ENCODE results near the gene EPN1. TPM values are rescaled to one million over a fixed set of nuclear protein-coding genes. Genes with fewer than 3 reads are reported as not detected.

The EPN1 gene
- total RNA-seq, 1 donor from 2014 or later, result 213 TPM

GRCh38 chr19:55644842-55645511 is 30.0 kb upstream of the EPN1 start:
- DNase-seq (ENCODE audit: missing footprints), result no peak
- intact Hi-C loops (cut with DNase I), result no loop called here

GRCh38 chr19:55645512-55645881 is 29.5 kb upstream of the EPN1 start:
- intact Hi-C loops (cut with DNase I), result no loop called here
- no peak for ATAC-seq
- DNase-seq (ENCODE audit: missing footprints), result no peak

More at GRCh38 chr19:55644842-55645511, 30.0 kb upstream of the EPN1 start:
- ATAC-seq, result no peak

GRCh38 chr19:55646889-55647731 is 27.9 kb upstream of the EPN1 start:
- intact Hi-C loops (cut with DNase I), result no loop called here
- DNase-seq (ENCODE audit: missing footprints) (no peak), ATAC-seq (no peak)

GRCh38 chr19:55647732-55648584 is 27.1 kb upstream of the EPN1 start, which contains the start of gene CCDC106:
Gene CCDC106, plus strand, starts transcription at chr19:55648212. Its CDS starts 835 bp downstream, at chr19:55649047.
- ATAC-seq (peak; percentile 60), DNase-seq (ENCODE audit: missing footprints) (no peak)

DNA sequence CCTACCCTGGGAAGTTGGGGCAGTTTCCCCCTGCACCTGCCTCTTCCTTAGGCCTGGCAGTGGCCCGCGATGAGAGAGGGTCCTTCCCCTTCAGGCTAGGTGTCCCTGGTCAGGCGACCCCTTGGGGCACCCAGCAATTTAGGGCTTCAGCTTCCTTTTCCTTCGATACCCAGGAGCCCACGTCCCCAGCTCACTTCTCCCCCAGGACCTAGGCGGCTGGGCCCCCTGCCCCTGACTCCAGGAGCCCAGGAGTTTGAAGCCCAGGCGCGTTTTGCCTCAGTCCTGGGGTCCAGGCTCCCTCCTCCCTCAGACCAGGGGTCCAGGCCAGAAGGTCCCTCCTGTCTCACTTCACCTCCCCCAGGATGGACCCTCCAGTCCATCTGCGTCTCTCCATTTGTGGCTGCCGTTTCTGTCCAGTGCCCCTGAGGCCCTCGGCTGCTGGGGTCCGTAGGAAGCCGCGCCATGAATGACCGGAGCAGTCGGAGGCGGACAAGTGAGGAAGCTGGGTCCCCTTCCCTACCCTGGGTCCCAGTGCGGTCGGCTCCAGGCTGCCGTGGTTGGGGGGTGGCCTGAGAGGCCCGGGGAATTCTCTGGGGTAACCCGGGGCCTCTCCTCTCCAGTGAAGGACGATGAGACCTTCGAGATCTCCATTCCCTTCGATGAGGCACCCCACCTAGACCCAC is 26.3 kb upstream of the EPN1 start:
- no peak for DNase-seq (ENCODE audit: missing footprints)
- intact Hi-C loops (cut with DNase I), result no loop called here
- ATAC-seq, result no peak

More at GRCh38 chr19:55647732-55648584, 27.1 kb upstream of the EPN1 start, which contains the start of gene CCDC106:
- intact Hi-C loops (cut with DNase I), result no loop called here

- intact Hi-C loops (cut with DNase I), result loop anchor here (5.0 kb wide), 1 partner anchor 52 kb away; the partner anchor contains the start of gene FIZ1
- DNase-seq (ENCODE audit: missing footprints), result no peak
- no peak for ATAC-seq
Observed at GRCh38 chr19:55649268-55650125, 25.5 kb upstream of the EPN1 start.

GRCh38 chr19:55650126-55650557 is 24.9 kb upstream of the EPN1 start:
- DNase-seq (ENCODE audit: missing footprints) (no peak), ATAC-seq (no peak)
- intact Hi-C loops (cut with DNase I), result loop anchor here (5.0 kb wide), 1 partner anchor 53 kb away; the partner anchor contains the start of gene FIZ1

DNA sequence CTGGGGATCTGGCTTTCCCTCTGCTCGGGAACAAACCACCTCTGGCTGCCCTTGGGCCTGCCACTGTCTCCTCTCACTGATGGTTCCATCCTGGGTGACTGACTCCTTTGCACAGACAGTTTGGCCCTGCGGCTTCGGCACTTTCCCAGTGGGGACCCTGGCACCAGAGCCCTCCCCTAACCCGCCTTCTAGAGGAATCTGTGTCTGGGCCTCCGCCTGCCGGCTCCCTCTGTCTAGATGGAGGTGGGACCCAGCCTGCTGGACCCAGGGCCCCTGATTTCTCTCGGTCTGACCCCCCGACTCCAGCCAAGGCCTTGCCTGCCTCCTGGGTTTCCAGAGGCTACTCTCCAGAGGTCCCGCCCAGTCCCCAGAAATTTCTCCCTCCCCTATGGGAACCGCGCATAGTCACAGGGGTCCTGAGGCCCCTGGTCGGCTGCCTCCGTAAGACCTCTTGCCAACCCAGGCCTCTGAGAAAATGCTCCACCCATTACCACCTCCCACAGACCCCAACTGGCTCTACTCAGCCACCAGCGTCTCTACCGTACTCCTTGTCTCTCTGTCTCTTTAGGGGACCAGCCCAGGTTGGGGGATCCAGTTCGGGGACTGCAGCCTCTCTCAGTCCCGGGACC is 24.3 kb upstream of the EPN1 start:
- no peak for ATAC-seq
- no peak for DNase-seq (ENCODE audit: missing footprints)
- intact Hi-C loops (cut with DNase I), result loop anchor here (5.0 kb wide), 1 partner anchor 53 kb away; the partner anchor contains the start of gene FIZ1

DNA sequence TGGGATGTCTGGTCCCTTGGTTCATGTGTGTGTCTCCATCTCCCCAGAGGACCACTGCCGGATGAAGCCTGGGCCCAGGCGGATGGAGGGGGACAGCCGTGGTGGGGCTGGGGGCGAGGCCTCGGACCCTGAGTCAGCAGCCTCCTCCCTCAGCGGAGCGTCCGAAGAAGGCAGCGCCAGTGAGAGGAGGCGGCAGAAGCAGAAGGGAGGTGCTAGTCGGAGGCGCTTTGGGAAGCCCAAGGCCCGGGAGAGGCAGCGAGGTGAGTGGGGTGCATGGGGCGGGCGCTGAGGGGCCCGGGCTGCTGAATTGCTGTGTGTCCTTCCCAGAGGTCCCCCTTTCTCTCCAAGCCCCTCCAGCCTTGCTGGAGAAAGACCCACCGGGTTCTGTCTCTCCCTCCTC is 23.8 kb upstream of the EPN1 start:
- no peak for DNase-seq (ENCODE audit: missing footprints)
- intact Hi-C loops (cut with DNase I), result loop anchor here (5.0 kb wide), 1 partner anchor 54 kb away; the partner anchor contains the start of gene FIZ1
- ATAC-seq, result no peak

DNA sequence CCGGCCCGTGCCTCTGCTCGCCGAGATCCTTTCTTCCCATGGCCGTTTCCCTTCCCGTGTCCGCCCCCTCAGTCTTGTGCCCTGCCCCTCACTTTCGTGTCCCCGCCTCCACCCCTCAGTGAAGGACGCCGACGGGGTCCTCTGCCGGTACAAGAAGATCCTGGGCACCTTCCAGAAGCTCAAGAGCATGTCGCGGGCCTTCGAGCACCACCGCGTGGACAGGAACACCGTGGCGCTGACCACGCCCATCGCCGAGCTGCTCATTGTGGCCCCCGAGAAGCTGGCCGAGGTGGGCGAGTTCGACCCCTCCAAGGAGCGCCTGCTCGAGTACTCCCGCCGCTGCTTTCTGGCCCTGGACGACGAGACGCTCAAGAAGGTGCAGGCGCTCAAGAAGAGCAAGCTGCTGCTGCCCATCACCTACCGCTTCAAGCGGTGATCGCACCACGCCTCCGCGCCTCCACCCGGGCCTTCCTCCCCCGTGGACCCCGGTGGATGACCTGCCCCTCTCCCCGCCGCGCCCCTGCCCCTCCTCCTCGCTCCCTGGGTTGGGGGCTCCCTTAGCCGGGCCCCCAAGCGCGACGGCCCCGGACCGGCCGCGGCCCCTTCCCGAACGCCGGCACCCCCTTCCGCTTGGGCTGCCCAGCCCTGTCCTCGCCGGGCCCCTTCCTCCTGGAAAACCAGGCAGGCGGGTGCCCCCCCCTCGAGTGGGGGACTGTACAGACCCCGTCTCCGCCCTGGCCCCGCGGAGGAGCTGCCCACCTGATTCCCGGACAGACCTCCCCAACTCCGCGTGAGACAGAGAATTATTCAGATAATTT is 22.5 kb upstream of the EPN1 start:
- ATAC-seq (no peak), DNase-seq (ENCODE audit: missing footprints) (no peak)
- intact Hi-C loops (cut with DNase I), result loop anchor here (5.0 kb wide), 1 partner anchor 55 kb away; the partner anchor contains the start of gene FIZ1

DNA sequence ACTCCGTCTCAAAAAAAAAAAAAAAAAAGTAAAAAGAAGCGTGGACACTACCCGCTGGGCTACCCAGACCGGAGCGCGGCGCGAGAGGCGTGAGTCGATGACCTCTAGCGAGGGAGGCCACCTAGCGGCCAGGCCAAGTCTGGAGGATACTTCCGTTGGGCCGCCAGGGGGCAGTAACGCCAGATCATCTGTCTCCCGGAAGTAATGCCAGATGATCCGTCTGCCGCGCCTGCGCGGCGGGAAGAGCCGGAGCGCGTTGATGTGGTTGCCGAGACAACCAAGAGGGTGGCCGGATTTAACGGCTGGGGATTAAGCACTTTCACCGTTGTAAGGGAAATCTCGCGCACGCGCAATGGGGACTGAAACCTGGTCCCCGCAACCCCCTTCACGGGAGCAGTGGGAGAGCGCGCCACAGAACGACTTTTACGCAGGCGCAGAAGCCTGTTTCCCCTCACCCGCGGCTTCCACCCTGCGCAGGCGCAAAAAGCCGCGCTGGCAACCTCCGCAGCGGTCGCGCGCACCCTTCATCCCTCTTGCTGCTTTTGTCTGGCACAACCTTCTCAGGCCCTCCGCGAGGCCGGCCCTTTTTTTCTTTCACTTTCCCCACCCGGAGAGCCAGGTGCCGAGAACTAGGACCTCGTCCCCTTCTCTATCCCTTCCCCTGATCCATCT is 21.2 kb upstream of the EPN1 start:
- DNase-seq (ENCODE audit: missing footprints) (peak; percentile 99), ATAC-seq (peak; percentile 73)
- intact Hi-C loops (cut with DNase I), result loop anchor here (1.0 to 5.0 kb wide), 2 partner anchors 22 to 56 kb away; partner anchors contain the start of genes EPN1 and FIZ1

DNA sequence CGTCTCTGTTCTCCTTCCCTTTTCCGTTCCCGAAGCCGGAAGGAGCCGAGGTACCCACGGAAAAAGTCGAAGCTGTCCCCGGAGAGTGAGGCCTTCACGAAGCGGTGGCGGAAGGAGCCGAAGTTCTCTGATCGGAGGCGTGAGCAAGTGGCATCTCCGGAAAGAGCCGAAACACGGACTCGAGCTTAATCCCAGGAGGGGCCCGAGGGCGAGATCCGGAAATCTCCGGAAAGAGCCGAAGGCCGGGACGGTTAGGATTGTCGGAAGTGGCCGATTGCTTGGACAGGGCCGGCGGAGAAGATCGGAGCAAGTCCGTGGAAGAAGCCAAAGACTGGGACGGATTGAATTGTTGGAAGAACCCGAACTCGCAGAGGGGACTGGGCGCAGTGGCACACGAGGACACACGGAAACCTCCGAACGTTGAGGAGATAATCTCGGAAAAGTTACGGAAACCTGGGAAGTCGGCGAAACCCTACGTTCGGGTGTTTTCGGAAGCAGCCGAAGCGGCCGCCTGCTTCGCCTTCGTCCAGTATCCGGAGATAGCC is 20.6 kb upstream of the EPN1 start:
- intact Hi-C loops (cut with DNase I), result loop anchor here (1.0 to 5.0 kb wide), 2 partner anchors 21 to 57 kb away; partner anchors contain the start of genes EPN1 and FIZ1
- DNase-seq (ENCODE audit: missing footprints) (peak; percentile 99), ATAC-seq (peak; percentile 82)

- peak; percentile 98 for DNase-seq (ENCODE audit: missing footprints)
- intact Hi-C loops (cut with DNase I), result loop anchor here (1.0 to 5.0 kb wide), 2 partner anchors 20 to 58 kb away; partner anchors contain the start of genes EPN1 and FIZ1
- ATAC-seq, result peak; percentile 64
Observed at GRCh38 chr19:55654868-55655647, 20.0 kb upstream of the EPN1 start, which contains the start of gene U2AF2. Gene U2AF2, plus strand, starts transcription at chr19:55655035. Its CDS starts 70 bp downstream, at chr19:55655105.

- intact Hi-C loops (cut with DNase I), result no loop called here
- DNase-seq (ENCODE audit: missing footprints) (no peak), ATAC-seq (no peak)
Observed at GRCh38 chr19:55655648-55656040, 19.4 kb upstream of the EPN1 start.

Data from Right ventricle myocardium inferior (tissue), 1 donor.